Breast epithelium (tissue), 3 donors: ENCODE results near the gene ADNP.

Source experiments
- POLR2A ChIP-seq: fragments of 450-650 bp; IDR thresholded peaks from one replicate; pipeline ENCODE4 v1.6.1; 2016; ENCODE audit warnings: antibody characterized with exemption, mild to moderate bottlenecking, moderate library complexity
- TF ChIP-seq, protein P1 (sequence below), 3 donors: fragments of 450-650 bp; IDR thresholded peaks; one replicate each; pipeline ENCODE4 v1.5.1; 2016 to 2017; ENCODE audit warnings: antibody characterized with exemption in 3 of 3, mild to moderate bottlenecking in 3 of 3, moderate library complexity in 3 of 3

DNA sequence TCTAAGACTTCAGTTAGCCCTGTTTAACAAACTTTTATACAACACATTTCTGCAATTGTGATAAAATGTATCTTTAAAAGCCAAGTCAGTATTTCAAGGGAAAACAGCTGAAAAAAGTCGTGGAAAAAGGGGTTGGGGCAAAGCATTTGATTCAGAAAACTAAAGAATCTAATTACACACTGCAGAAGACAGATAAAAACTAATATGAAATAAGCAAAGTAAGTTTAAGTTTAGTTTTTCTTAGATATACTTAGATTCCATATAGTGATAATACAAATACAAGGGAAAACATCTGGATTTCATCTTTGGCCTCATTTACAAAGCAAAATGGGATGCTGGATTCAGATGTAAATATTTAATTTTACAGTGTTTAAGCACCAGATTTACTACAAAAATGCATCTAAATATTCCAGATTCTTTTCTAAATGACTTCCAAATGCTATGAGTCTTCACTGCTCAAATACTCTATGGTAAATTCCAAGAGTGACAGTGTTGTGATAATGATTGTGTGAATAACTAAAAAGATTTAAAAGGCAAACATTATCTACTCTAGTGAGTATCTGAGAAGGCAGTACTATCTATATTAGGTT, 1.5 kb upstream of the ADNP start:
- TF ChIP-seq POLR2A: no peak
- TF ChIP-seq, protein P1, sequence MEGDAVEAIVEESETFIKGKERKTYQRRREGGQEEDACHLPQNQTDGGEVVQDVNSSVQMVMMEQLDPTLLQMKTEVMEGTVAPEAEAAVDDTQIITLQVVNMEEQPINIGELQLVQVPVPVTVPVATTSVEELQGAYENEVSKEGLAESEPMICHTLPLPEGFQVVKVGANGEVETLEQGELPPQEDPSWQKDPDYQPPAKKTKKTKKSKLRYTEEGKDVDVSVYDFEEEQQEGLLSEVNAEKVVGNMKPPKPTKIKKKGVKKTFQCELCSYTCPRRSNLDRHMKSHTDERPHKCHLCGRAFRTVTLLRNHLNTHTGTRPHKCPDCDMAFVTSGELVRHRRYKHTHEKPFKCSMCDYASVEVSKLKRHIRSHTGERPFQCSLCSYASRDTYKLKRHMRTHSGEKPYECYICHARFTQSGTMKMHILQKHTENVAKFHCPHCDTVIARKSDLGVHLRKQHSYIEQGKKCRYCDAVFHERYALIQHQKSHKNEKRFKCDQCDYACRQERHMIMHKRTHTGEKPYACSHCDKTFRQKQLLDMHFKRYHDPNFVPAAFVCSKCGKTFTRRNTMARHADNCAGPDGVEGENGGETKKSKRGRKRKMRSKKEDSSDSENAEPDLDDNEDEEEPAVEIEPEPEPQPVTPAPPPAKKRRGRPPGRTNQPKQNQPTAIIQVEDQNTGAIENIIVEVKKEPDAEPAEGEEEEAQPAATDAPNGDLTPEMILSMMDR (IDR thresholded peaks at IDR 0.05): no peak
